ENCODE measurements around the gene PPM1H. TPM values are rescaled to one million over a fixed set of nuclear protein-coding genes. Genes with fewer than 3 reads are reported as not detected.
"Not testable (repeated sequence)": the region's sequence is repeated elsewhere in the genome, so short reads cannot be mapped to it uniquely, and the experiment has no call there.

Gene PPM1H
- total RNA-seq, 2 experiments from 2014 or later, result 0.13 to 0.17 TPM

DNA sequence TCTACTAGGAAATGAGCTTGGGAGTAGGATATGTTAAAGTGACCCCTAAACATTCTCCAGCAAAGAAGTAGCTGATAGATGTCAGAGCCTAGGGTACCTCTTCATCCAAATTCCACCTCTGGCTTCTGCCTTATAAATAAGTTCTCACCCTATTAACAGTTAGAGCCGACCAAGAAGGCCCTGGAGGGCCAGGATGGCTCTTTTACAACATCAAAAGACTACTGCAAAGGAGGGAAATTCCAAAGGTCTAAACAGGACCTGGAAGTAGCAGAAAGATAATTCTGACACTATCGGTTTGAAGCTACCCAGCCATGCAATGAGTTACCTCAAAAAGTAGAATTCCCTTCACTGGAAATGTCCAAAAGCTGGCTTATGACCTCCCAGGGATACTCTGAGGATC lies 90.0 kb downstream of the PPM1H start:
- CTCF ChIA-PET, result no interaction called here
- POLR2A ChIA-PET, result no interaction called here

DNA sequence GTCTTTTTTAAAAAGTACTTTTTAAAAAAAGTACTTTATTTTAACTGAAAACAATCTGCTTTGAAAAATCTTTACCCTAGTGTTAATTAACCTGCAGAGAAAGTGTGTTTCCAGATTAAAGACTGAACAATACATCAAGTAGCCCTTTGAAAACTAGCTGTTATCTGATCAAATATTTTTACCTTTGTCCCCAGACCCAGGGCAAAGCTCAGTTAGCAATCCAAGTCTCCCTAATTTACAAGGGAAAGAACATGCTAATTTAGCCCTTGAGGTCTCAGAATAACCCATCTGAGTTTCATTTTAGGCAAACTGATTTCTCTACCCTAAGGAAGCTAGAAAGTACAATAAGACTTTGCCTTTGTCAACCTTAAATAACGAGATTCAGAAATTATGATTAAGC lies 91.2 kb downstream of the PPM1H start:
- ChIA-PET CTCF (no interaction called here), POLR2A (no interaction called here)

DNA sequence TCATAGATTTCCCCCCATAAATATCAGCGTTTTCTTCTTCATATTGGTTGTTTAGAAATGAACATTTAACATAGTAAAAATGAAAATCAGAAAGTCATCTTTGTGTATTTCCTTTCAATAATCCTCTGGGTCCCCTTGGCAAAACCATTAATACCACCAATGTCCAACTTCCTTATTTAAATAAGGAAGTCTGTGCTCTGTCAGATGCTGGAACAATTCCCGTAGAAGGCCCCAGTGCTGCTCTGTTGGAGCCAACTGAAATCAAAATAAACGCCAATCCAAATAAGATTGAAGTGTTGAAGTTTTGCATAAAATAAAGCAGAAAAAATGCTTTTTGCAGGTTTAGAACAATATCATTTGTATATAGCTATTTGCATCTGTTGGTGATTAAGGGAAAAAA lies 93.1 kb downstream of the PPM1H start:
- CTCF ChIA-PET, result no interaction called here
- POLR2A ChIA-PET, result interaction anchor here (0.7 kb wide), 1 partner anchor 14 kb away, joined by 3 read pairs; no protein-coding TSS in a partner anchor

DNA sequence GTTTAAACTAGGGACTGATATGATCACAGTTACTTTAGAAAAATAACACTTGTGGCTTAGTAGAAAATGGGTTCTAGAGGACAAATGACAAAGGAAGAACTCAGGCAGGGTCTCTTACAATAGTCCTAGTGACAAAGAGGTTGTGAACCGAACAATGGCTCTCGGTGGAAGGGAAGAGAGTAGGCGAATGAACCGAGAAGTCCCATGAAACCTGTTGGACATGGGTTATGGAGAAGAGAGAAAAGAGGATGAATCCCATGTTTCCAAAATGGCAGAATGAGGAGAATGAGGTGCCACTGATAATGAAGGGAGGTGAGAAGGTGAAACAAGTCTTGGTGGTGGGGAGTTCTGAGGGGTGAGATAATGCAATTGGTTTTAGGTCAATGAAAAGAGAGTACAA lies 94.1 kb downstream of the PPM1H start:
- ChIA-PET CTCF (no interaction called here), POLR2A (no interaction called here)

DNA sequence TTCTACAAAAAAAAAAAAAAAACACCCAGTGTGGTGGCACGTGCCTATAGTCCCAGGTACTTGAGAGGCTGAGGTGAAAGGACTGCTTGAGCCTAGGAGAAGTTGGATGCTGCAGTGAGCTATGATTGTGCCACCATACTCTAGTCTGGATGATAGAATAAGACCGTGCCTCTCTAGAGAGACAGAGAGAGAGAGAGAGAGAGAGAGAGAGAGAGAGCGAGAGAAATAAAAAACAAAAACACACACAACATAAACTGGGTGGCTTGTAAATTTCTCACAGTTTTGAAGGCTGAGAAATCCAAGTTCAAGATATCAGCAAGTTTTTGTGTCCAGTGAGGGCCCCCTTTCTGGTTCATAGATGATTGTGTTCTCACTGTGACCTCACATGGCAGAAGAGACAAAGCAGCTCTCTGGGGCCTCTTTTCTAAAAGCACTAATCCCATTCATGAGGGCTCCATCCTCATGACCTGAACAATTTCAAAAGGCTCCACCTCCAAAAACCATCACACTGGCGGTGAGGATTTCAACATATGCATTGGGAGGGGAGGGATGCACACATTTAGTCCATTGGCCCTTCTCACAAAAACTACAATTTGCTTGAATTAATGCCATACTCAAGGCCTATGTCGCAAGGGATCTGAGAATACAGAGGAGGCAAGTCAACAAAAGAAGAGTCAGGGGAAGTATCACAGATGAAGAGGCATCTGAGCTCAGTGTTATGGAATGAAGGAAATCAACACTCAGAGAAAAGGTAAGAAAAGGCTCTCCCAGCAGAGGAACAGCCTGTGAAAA lies 94.9 kb downstream of the PPM1H start:
- ChIA-PET POLR2A (no interaction called here), CTCF (no interaction called here)

DNA sequence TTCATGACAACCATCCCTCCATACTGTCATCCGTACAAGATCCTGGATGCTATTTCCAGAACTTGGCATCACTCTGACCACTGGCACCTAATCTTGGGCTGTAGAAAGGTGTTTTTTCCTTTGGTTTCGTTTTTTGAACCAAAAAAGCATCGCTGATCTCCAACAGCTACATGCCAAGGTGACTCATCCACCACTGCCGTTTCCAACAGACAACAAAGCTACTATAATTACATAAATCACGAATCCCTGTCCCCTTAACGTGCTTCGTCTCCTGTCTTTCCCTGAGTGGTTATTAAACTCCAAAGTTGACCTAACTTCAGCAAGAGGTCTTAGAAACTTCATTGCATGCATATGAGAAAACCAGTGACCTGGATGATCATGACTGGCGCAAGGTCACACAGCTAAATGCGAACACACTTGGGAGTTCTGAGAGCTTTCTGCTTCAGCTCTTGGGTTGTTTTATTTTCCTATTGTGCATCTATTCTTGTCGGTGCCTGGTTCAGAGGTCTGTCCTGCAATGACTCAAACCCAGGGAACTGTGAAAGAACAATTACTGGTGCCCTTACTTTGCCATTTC lies 99.9 kb downstream of the PPM1H start:
- ChIA-PET POLR2A (no interaction called here), CTCF (no interaction called here)

DNA sequence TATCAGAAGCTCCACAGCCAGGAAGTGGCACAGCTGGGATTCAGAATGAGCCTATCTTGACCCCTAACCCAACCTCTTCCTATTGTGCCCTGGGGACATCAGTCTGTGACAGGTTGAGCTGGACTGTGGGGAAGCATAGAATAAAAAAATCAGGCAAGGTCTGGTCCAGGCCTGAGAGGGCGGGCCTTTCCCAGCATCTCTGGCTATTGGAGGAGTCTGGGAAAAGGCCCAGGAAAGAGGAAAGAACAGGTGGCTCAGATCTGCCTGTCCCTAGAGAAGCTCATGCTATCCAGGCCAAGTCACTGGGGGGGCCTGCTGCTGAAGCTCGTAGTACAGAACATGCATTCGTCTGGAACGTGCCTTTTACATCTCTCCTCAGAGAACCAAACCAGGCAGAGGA lies 100.5 kb downstream of the PPM1H start:
- ChIA-PET POLR2A (no interaction called here), CTCF (no interaction called here)

DNA sequence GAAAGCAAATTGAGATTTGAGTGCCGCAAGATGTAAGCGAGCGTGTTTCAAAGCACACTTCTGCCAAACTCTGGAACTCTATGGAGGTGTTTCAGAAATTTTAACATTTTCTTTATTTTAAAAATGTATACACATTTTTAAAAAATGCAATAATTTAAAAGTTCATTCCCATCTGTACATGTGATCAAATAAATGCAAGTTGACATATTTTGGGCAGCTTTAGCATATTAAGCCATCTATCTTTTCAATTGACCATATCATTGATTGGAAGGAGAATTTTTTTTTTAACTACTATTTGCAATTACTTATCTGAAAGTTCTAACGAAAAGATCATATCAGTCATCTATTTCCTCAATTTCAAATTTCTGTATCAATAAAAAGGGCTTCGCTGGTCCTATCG lies 101.3 kb downstream of the PPM1H start:
- CTCF ChIA-PET, result no interaction called here
- POLR2A ChIA-PET, result no interaction called here

DNA sequence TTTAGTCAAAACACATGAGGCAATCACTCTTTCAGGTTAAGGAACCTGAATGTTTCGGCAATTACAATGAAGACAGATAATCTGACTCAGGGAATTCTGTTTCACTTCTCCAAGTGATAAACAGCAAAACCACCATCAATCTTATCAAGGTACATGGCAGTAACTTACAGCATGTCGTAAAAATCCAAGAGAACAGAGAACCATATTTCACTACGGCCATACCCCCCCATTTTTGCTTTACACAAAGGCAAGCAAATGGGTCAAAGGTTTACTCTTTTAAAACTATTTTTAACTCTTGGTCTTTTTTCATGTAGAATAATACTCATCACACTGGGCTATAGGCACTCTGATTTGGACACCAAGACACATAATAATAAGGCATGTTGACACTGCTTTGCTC lies 102.4 kb downstream of the PPM1H start:
- ChIA-PET POLR2A (no interaction called here), CTCF (no interaction called here)

DNA sequence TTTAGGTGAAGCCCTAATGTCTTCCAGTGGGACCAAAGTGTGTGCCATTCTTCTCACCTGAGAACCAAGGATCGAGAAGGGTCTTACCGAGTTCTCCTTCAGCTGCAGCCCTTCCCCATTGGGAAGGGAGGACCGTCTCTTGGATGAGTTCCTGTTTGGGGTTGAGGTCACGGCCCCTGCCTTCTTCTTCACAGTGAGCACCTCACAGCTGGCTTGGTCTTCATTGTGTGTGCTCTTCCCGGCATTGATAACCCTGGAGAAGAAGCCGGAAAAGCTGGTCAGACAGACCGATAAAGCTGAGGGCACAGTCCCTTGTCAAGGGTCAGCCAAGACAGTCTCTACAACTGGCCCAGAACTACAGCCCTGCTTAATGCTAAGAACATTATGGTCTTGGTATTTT lies 102.9 kb downstream of the PPM1H start:
- POLR2A ChIA-PET, result no interaction called here
- CTCF ChIA-PET, result no interaction called here

DNA sequence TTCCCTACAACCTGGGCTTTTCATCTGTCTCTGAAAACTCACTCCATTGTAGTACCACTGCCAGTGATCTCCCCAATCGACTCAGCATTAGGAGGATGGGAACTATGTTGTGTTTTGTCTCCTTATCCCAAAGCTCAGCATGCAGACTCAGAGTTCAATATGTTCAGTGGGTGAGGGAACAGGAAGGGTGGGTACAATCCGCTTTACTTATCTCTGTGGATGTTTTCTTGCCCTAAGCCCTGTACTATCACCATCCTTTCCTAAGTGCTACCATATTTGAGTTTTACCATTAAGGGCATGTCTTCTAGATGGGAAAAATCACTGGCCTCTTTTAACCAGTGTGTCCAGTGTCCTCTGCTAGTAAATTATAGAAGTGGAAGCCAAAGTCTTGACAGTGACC lies 107.1 kb downstream of the PPM1H start:
- POLR2A ChIA-PET, result interaction anchor here (0.6 kb wide), 1 partner anchor 14 kb away, joined by 3 read pairs; no protein-coding TSS in a partner anchor

DNA sequence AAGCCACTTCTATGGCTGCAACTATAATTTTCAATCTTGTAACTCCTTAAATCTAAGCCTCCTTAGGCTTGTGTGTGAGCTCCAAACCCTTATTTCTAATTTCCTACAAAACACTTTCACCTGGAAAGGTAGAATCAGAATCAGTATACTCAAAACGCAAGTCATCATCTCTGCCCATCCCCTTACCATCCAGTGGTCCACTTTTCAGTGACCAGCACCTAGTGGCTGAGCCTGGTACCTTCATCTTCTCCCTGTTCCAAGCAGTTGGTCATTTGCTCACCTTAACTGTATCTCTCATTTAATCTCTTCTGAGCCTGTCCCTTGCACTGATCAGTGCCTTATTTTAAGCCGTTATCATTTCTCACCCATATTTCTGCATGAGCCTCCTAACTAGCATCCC lies 107.9 kb downstream of the PPM1H start:
- POLR2A ChIA-PET, result no interaction called here
- CTCF ChIA-PET, result interaction anchor here (0.6 kb wide), 1 partner anchor 1552 kb away, joined by 3 read pairs; no protein-coding TSS in a partner anchor

More for the DNA sequence above, 107.1 kb downstream of the PPM1H start:
- CTCF ChIA-PET, result interaction anchor here (0.6 kb wide), 1 partner anchor 1551 kb away, joined by 3 read pairs; no protein-coding TSS in a partner anchor

DNA sequence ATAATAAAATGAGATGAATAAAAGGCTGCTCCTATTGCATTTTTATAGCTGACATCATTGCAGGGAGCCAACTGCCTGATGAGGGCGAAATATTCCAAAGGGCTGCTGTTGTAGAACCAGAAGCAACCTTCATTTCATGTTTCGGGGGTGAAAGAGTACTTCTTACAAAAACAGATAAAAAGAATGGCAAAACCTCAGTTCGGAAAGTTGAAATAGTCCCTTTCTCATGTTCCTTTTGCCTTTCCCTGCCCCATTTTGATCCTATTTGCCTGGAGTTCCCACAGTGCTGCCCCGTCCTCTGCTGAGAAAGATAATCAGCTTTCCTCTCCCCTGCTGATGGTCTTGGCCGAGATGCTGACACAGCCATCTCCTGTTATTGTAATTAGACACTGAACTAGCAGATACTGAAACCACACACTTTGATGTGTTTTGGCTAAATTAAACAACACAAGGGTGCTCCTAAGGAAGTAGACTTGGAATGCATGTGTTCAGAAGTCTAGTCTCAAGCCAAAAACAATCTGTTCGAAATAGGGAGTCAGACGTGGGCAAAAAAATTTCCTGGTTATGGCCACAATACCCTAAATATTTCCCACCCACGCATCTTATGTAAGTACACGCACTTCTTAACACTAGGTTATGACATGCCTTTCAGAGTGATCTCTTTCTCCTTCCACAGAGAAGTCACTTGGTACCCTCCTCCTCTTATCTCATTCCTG lies 117.2 kb downstream of the PPM1H start:
- POLR2A ChIA-PET, result no interaction called here
- CTCF ChIA-PET, result interaction anchor here (0.6 to 0.7 kb wide), 2 partner anchors 131 to 391 kb away, joined by 3 to 5 read pairs; no protein-coding TSS in a partner anchor

DNA sequence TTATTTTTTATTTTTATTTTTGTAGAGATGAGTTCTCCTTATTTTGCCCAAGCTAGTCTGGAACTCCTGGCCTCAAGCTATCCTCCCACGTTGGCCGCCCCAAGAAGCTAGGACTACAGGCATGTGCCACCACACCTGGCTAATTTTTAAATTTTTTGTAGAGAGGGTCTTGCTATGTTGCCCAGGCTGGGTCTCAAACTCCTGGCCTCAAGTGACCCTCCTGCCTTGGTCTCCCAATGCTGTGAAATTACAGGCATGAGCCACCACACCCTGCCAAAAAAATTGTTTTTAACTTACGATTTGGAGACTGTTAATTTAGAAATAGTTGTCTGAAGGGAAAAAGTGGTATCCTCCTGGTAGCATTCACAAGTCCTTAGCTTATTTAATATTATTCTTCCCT lies 120.7 kb downstream of the PPM1H start:
- CTCF ChIA-PET, result no interaction called here
- POLR2A ChIA-PET, result no interaction called here

DNA sequence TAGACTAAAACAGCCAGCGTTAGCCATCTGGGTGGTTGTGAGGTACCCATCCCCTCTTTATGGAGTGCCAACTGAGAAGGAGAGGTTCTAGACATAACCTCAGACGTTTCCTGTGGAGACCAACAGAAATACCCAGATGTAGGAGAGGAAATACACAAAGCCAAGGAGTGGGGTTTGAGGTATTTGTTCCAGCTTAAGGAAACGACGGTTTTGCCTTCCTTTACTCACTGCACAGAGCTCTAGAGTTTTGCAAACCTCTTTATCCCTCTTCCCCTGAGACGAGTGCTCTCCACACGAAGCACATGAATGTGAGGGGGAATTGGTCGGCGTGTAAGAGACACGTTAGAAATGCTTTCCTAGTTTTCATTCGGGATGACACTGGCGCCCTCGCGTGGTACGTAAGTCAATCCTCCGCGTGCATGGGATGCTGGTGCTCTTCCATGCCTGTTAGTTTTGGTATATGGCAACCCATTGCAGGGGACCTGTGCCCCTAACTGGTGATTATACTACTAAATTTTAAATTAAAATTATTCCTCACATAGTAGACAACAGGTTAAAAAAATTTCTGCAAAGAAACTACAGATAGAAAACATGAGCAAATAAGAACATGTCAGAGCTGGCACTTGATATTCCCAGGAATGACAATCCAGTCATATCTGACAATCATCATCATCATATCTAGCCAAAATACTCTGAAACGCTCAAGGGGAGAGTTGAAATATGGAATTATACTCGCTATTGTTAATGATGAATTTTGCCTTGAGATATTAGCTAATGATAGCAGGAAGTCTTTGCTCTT lies 121.7 kb downstream of the PPM1H start:
- POLR2A ChIA-PET, result no interaction called here
- CTCF ChIA-PET, result interaction anchor here (0.6 to 3.3 kb wide), 4 partner anchors 14 to 335 kb away, joined by 3 to 7 read pairs (median 4); no protein-coding TSS in a partner anchor

DNA sequence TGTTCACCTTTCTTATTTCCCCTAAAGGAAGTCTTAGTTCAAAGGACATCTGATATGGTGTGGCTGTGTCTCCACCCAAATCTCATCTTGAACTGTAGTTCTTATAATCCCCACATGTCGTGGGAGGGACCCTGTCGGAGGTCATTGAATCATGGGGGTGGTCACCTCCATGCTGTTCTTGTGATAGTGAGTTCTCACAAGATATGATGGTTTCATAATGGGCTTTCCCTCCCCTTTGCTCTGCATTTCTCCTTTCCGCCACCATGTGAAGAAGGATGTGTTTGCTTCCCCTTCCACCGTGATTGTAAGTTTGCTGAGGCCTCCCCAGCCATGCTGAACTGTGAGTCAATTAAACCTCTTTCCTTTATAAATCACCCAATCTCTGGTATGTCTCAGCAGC lies 123.5 kb downstream of the PPM1H start:
- POLR2A ChIA-PET, result not testable (repeated sequence)
- CTCF ChIA-PET, result interaction anchor here (3.3 kb wide), 1 partner anchor 13 kb away, joined by 7 read pairs; no protein-coding TSS in a partner anchor

DNA sequence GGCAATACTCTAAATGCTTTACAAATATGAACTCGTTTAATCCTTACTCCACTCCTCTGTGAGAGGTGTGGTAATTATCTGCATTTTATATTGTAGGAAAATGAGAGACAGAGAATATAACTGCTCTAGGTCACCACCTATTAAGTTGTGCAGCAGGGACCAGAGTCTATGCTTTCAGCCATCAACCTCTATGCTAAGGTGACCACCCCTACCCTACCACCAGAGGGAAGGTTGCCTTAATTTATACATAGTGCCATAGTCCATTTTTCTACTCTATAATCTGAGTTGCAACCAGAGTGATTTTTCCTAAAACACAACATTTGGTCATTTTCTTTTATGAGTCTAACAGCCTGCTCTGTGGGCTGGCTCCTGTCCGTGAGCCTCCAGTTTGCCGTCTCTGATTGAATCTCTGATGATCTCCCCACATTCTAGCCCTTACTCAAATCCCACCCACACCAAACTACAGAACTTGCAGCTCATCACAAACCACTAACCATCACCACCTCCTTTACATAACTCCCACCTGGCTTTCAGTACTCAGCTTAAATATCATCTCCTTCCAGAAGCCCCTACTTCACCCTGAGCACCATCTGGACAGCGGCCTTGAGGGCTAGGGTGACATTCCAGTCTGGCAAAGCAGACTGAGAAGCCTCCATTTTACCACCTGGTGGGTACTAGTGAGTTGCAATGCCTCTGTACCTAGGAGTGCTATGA lies 126.6 kb downstream of the PPM1H start:
- ChIA-PET POLR2A (no interaction called here), CTCF (no interaction called here)

DNA sequence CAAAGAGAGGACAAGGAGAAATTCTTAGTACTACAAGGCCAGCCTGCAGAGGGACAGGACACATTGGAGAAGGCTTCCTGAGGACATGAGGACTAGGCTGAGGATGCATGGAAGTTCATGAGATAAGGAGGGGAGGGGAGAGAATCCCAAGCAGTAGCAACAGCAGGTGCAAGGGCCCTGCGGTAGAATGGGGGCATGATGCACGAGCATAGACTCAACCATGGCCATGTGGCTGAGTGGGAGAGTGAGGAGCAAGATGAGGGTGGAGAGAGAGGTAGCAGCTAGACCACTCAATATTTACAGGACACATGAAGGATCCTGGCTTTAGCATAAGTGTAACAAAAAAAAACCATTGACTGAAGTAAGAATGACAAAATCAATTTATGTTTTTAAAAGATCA lies 128.1 kb downstream of the PPM1H start:
- ChIA-PET CTCF (no interaction called here), POLR2A (no interaction called here)

DNA sequence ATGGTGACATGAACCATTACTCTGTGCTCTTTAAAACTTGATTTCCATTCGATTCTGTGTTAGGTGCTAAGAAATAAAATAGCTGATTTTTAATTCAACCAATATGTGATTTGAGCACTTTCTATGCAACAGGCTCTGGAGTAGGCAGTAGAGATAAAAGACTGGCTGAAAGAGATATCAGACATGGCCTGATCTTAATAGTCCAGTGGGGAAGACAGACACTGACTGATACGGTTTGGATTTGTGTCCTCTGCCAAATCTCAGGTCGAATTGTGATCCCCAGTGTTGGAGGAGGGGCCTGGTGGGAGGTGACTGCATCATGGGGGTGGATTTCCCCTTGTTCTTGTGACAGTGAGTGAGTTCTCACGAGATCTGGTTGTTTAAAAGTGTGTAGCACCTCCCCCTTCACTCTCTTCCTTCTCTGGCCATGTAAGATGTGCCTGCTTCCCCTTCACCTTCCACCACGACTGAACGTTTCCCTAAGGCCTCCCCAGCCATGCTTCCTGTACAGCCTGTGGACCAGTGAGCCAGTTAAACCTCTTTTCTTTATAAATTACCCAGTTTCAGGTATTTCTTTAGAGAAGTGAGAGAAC lies 128.6 kb downstream of the PPM1H start:
- POLR2A ChIA-PET, result no interaction called here
- CTCF ChIA-PET, result no interaction called here
